Upper lobe of left lung (tissue), 6 donors: Measurements from ENCODE around the gene GH2. TPM values are rescaled to one million over a fixed set of nuclear protein-coding genes. Genes with fewer than 3 reads are reported as not detected.

Experiments
- ATAC-seq, 2 donors: fragments of 200-7000 bp; cut with Tn5 transposase; one replicate each; pipeline ENCODE4 v1.9.1; 2022; ENCODE audit warnings: mild to moderate bottlenecking in 2 of 2, moderate library complexity in 2 of 2; ENCODE audit not compliant: low FRiP score in 2 of 2
- DNase-seq, 2 donors: peaks; one replicate each; pipeline ENCODE4 v3.0.0-alpha.2; 2019 to 2020
- H3K27ac ChIP-seq, 4 donors: fragments of 200-600 bp; sonication (generic); one replicate each; pipeline ENCODE4 v1.5.1; 2016 to 2019
- H3K27me3 ChIP-seq, 4 donors: fragments of 200-600 bp; sonication (generic); one replicate each; pipeline ENCODE4 v1.5.1; 2017 to 2019
- H3K36me3 ChIP-seq, 4 donors: fragments of 200-600 bp; sonication (generic); one replicate each; pipeline ENCODE4 v1.5.1; 2016 to 2019
- H3K4me1 ChIP-seq, 4 donors: fragments of 200-600 bp; sonication (generic); one replicate each; pipeline ENCODE4 v1.5.1; 2018 to 2019
- H3K4me3 ChIP-seq, 4 donors: fragments of 200-600 bp; sonication (generic); one replicate each; pipeline ENCODE4 v1.5.1; 2017 to 2019; ENCODE audit warnings: mild to moderate bottlenecking in 2 of 4, moderate library complexity in 1 of 4
- H3K9me3 ChIP-seq, 4 donors: fragments of 200-600 bp; sonication (generic); one replicate each; pipeline ENCODE4 v1.5.1; 2018 to 2019
- EP300 ChIP-seq, 4 donors: sonication (generic); formaldehyde crosslinking; IDR thresholded peaks; one replicate each; pipeline ENCODE4 v1.5.1; 2017; ENCODE audit warnings: antibody characterized with exemption in 4 of 4, control low read depth in 2 of 4
- POLR2A ChIP-seq, 4 donors: fragments of 450-650 bp; IDR thresholded peaks; one replicate each; pipeline ENCODE4 v1.5.1; 2016 to 2017; ENCODE audit warnings: antibody characterized with exemption in 4 of 4, mild to moderate bottlenecking in 2 of 4
- POLR2AphosphoS5 ChIP-seq, 2 donors: sonication (generic); formaldehyde crosslinking; IDR thresholded peaks; one replicate each; pipeline ENCODE4 v1.5.1; 2017; ENCODE audit warnings: antibody characterized with exemption in 2 of 2
- WGBS, 2 donors: methylation state at CpG; one replicate each; pipeline ENCODE4 v1.1.5; 2017 to 2018; 5-methylcytosine and 5-hydroxymethylcytosine counted together
- small RNA-seq, 4 donors: library from RNA; depleted of rRNA; stranded (forward); fragments of <200 nt; gene quantifications; one replicate each; pipeline ENCODE3, GENCODE V24; 2016
- total RNA-seq, 6 donors: library from RNA; depleted of rRNA in 4 of 6; stranded (reverse); fragments of >200 nt in 4 of 6; gene quantifications; one replicate each; pipeline versions ENCODE4 v1.1.0 to v1.2.1, GENCODE V29; 2016 to 2021
- TF ChIP-seq, protein P1 (sequence below), 6 experiments: fragments of 450-650 bp in 4 of 6; fragments of 200-600 bp in 2 of 6; sonication (generic) in 2 of 6; IDR thresholded peaks; one replicate each; pipeline ENCODE4 v1.5.1; 2016 to 2019; ENCODE audit warnings: antibody characterized with exemption in 6 of 6
- donor health status: DM: no; HTN: no; CAD: no; lungs with moderate emphysema.
- donor health status: DM: no; HTN: yes; CAD: no; lungs with severe emphysema.

Gene GH2
- total RNA-seq, 6 donors from 2014 or later = not detected

DNA sequence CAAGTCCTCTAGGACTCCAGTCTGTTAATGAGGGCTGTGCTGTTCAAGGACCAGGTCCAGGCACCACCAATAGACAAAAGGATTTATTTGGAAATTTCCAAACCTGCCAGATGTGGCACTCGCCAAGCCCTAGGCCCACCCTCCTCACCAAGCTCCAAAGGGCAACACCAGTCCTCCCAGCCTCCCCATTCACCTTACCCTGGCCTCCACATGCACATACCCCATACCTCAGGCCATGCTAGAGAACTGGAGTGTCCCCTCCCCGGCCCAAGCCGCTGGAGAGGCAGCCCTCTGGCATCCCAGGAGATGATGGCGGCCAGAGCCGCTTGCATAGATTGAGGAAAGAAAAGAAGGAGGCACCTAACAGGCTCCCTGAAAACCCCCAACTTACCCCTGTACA lies 49.7 kb downstream of the GH2 start:
- no peak overlapping the region for H3K27ac ChIP-seq
- H3K9me3 ChIP-seq = no peaks in the 10 kb centered on the region
- no peak for ATAC-seq
- no peak for DNase-seq
- TF ChIP-seq POLR2AphosphoS5 (IDR thresholded peaks at IDR 0.05) = no peak
- TF ChIP-seq EP300 (IDR thresholded peaks at IDR 0.05) = no peak
- TF ChIP-seq POLR2A (IDR thresholded peaks at IDR 0.05) = no peak
- TF ChIP-seq, protein P1, sequence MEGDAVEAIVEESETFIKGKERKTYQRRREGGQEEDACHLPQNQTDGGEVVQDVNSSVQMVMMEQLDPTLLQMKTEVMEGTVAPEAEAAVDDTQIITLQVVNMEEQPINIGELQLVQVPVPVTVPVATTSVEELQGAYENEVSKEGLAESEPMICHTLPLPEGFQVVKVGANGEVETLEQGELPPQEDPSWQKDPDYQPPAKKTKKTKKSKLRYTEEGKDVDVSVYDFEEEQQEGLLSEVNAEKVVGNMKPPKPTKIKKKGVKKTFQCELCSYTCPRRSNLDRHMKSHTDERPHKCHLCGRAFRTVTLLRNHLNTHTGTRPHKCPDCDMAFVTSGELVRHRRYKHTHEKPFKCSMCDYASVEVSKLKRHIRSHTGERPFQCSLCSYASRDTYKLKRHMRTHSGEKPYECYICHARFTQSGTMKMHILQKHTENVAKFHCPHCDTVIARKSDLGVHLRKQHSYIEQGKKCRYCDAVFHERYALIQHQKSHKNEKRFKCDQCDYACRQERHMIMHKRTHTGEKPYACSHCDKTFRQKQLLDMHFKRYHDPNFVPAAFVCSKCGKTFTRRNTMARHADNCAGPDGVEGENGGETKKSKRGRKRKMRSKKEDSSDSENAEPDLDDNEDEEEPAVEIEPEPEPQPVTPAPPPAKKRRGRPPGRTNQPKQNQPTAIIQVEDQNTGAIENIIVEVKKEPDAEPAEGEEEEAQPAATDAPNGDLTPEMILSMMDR (IDR thresholded peaks at IDR 0.05) = no peak
- H3K4me3 ChIP-seq = no peak overlapping the region
- WGBS, 2 donors = 84 to 88% methylated on average over 2 to 5 of the region's 5 CpGs
- peaks cover 19 to 33% (median 29%) of the 10 kb centered on the region in 4 donors for H3K4me1 ChIP-seq
- peaks cover 49 to 83% (median 74%) of the 10 kb centered on the region in 4 donors for H3K36me3 ChIP-seq
- H3K27me3 ChIP-seq = no peaks in the 10 kb centered on the region

GRCh38 chr17:63831505-63831904 lies 50.2 kb downstream of the GH2 start:
- Histone ChIP-seq H3K27me3 (no peaks in the 10 kb centered on the region), H3K27ac (no peak overlapping the region), H3K9me3 (no peaks in the 10 kb centered on the region), H3K36me3 (peaks cover 45 to 78% (median 69%) of the 10 kb centered on the region in 4 donors), H3K4me1 (peaks cover 19 to 32% (median 29%) of the 10 kb centered on the region in 4 donors), H3K4me3 (no peak overlapping the region)
- no peak for ATAC-seq
- TF ChIP-seq POLR2A (IDR thresholded peaks at IDR 0.05) (no peak), EP300 (IDR thresholded peaks at IDR 0.05) (no peak)
- TF ChIP-seq, protein P1 (IDR thresholded peaks at IDR 0.05) = no peak
- DNase-seq = no peak
- 52 to 58% methylated on average over 7 to 8 of the region's 8 CpGs for WGBS, 2 donors

DNA sequence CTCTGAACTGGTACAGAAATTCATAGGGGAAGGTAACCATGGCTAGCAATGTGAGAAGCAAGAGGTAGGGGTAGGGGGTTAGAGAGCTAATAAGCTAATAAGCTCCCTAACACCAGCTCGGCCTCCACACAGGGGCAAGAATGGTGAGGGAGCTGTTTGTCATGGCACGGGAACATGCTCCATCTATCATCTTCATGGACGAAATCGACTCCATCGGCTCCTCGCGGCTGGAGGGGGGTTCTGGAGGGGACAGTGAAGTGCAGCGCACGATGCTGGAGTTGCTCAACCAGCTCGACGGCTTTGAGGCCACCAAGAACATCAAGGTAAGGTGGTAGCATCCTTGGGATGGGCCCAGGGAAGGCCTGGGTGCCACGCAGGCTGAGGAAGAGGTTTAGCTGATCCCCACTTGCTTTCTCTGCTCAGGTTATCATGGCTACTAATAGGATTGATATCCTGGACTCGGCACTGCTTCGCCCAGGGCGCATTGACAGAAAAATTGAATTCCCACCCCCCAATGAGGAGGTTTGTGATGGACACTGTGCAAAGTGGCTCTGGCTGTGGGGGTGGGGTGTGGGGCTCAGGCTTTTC lies 50.7 kb downstream of the GH2 start:
- 80 to 81% methylated on average over 13 to 15 of the region's 15 CpGs for WGBS, 2 donors
- TF ChIP-seq EP300 (IDR thresholded peaks at IDR 0.05) = no peak
- TF ChIP-seq POLR2A (IDR thresholded peaks at IDR 0.05) = no peak
- TF ChIP-seq, protein P1 (IDR thresholded peaks at IDR 0.05) = no peak
- TF ChIP-seq POLR2AphosphoS5 (IDR thresholded peaks at IDR 0.05) = no peak
- H3K36me3 ChIP-seq = peaks cover 44 to 75% (median 68%) of the 10 kb centered on the region in 4 donors
- H3K9me3 ChIP-seq = no peaks in the 10 kb centered on the region
- no peaks in the 10 kb centered on the region for H3K27me3 ChIP-seq
- DNase-seq (no peak), ATAC-seq (no peak)
- peaks cover 24 to 37% (median 33%) of the 10 kb centered on the region in 4 donors for H3K4me1 ChIP-seq
- peak overlapping the region in 1 of 4 donors; percentile 2 for H3K27ac ChIP-seq
- H3K4me3 ChIP-seq = no peak overlapping the region

DNA sequence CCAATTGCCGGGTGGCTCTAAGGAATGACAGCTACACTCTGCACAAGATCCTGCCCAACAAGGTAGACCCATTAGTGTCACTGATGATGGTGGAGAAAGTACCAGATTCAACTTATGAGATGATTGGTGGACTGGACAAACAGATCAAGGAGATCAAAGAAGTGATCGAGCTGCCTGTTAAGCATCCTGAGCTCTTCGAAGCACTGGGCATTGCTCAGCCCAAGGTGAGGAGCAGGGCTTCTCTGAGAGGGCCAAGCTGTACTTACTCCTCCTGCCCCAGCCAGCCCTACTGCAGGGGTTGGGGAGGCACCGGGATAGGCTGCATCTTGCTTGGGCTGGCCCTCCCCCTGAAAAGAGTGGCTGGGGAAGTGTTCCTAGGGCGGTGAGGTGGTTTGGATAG lies 51.5 kb downstream of the GH2 start:
- TF ChIP-seq POLR2A (IDR thresholded peaks at IDR 0.05) (no peak), EP300 (IDR thresholded peaks at IDR 0.05) (no peak), POLR2AphosphoS5 (IDR thresholded peaks at IDR 0.05) (no peak)
- TF ChIP-seq, protein P1 (IDR thresholded peaks at IDR 0.05) = no peak
- 87 to 89% methylated on average over 5 of the region's 5 CpGs for WGBS, 2 donors
- H3K36me3 ChIP-seq = peaks cover 44 to 71% (median 64%) of the 10 kb centered on the region in 4 donors
- no peak for DNase-seq
- H3K27me3 ChIP-seq = no peaks in the 10 kb centered on the region
- no peak overlapping the region for H3K4me3 ChIP-seq
- H3K9me3 ChIP-seq = no peaks in the 10 kb centered on the region
- peak overlapping the region in 1 of 4 donors; percentile 13 for H3K27ac ChIP-seq
- H3K4me1 ChIP-seq = peaks cover 27 to 44% (median 36%) of the 10 kb centered on the region in 4 donors
- ATAC-seq = no peak

Small RNA genes within 50 kb of the gene (small RNA-seq; reads per million reads assigned to genes)
- gene AC040958.1 (0 reads per million in 4 donors), gene AC127029.1 (0 reads per million in 4 donors), gene GH1 (0 reads per million in 4 donors)

Other genes with a start within 250 kb of the GH2 start
- 100 to 1,000 TPM in 1 of 6 donors, 10 to 100 TPM in 5; 13.2 to 115 (median 21.6) TPM for gene LIMD2, start 181.8 kb downstream of the GH2 start, total RNA-seq
- 10 to 100 TPM; 18.7 to 60.8 (median 32.4) TPM for gene STRADA, start 140.1 kb downstream of the GH2 start, total RNA-seq
- gene CCDC47, start 108.3 kb downstream of the GH2 start, total RNA-seq = 100 to 1,000 TPM in 1 of 6 donors, 10 to 100 TPM in 5; 65.9 to 118 (median 92.9) TPM
- 100 to 1,000 TPM in 2 of 6 donors, 10 to 100 TPM in 4; 76.8 to 345 (median 87.6) TPM for gene DDX42, start 107.8 kb downstream of the GH2 start, total RNA-seq
- 100 to 1,000 TPM in 1 of 6 donors, 10 to 100 TPM in 5; 55.2 to 118 (median 88.1) TPM for gene PSMC5, start 54.5 kb downstream of the GH2 start, total RNA-seq
- 10 to 100 TPM; 24.7 to 75.4 (median 41.8) TPM for gene FTSJ3, start 54.3 kb downstream of the GH2 start, total RNA-seq
- 100 to 1,000 TPM in 3 of 6 donors, 10 to 100 TPM in 3; 77.0 to 137 (median 95.7) TPM for gene SMARCD2, start 39.3 kb downstream of the GH2 start, total RNA-seq
- not detected for gene CSH2, start 8.3 kb downstream of the GH2 start, total RNA-seq
- not detected for gene CSH1, start 14.6 kb upstream of the GH2 start, total RNA-seq
- not detected for gene CSHL1, start 29.3 kb upstream of the GH2 start, total RNA-seq
- gene GH1, start 36.9 kb upstream of the GH2 start, total RNA-seq = not detected
- 1 to 10 TPM in 4 of 6 donors, under 1 TPM in 1, not detected in 1; 0.91 to 6.3 (median 2.6) TPM for gene CD79B, start 50.4 kb upstream of the GH2 start, total RNA-seq
- under 1 TPM in 3 of 6 donors, not detected in 3; under 0.01 to 0.44 (median 0.20) TPM for gene SCN4A, start 91.0 kb upstream of the GH2 start, total RNA-seq
- 10 to 100 TPM in 3 of 6 donors, 1 to 10 TPM in 2, under 1 TPM in 1; 0.97 to 30.1 (median 12.1) TPM for gene PRR29, start 116.4 kb upstream of the GH2 start, total RNA-seq
- gene ICAM2, start 138.7 kb upstream of the GH2 start, total RNA-seq = 100 to 1,000 TPM in 3 of 6 donors, 10 to 100 TPM in 3; 27.2 to 114 (median 82.0) TPM
- gene ERN1, start 248.2 kb upstream of the GH2 start, total RNA-seq = 10 to 100 TPM; 32.8 to 65.0 (median 41.9) TPM